DOHH2 (cell line): ENCODE results near the gene CBLN1.

Experiments
- CTCF ChIP-seq: fragments of 200-600 bp; sonication (generic); IDR thresholded peaks from one replicate; pipeline ENCODE4 v1.5.1; 2014; ENCODE audit warnings: antibody characterized with exemption, mild to moderate bottlenecking, low read depth, low read length; ENCODE audit not compliant: poor library complexity, severe bottlenecking
- EZH2phosphoT487 ChIP-seq: fragments of 200-600 bp; sonication (generic); IDR thresholded peaks from 2 replicates; pipeline ENCODE4 v1.6.1; 2017; ENCODE audit warnings: borderline replicate concordance, mild to moderate bottlenecking, antibody characterized with exemption, low read length, moderate library complexity, mixed read lengths

- TF ChIP-seq CTCF = no peak
- no peak for TF ChIP-seq EZH2phosphoT487
These were observed 1.9 kb upstream of the CBLN1 start for GRCh38 chr16:49283376-49284049.
